Pancreas (tissue), 10 donors: ENCODE data around the gene ZNF385B. TPM values are rescaled to one million over a fixed set of nuclear protein-coding genes. Genes with fewer than 3 reads are reported as not detected.

Source experiments
- ATAC-seq, 4 donors: fragments of 200-7000 bp; cut with Tn5 transposase; one replicate each; pipeline versions ENCODE4 v1.8.0 to v1.9.1; 2020; ENCODE audit warnings: mild to moderate bottlenecking in 4 of 4, moderate library complexity in 4 of 4
- DNase-seq, 6 donors: peaks; one replicate each; pipeline ENCODE4 v3.0.0-alpha.2; 2020
- FAIRE-seq: peaks from 2 replicates; lab custom pipeline; 2012; peaks lifted over from hg19 to GRCh38; lab: Jason Lieb, UNC
- H3K27ac ChIP-seq, 4 donors: fragments of 200-600 bp; sonication (generic); 1 replicate in 3 of 4; 2 replicates in 1 of 4; pipeline versions ENCODE4 v1.5.0 to v1.8.0; 2020
- H3K27me3 ChIP-seq, 4 donors: fragments of 200-600 bp; one replicate each; pipeline ENCODE4 v1.8.0; 2021
- H3K36me3 ChIP-seq, 3 donors: fragments of 200-600 bp; sonication (generic) in 1 of 3; one replicate each; pipeline versions ENCODE4 v1.5.0 to v1.8.0; 2020 to 2021
- H3K4me1 ChIP-seq, 3 donors: fragments of 200-600 bp; one replicate each; pipeline ENCODE4 v1.8.0; 2021
- H3K4me3 ChIP-seq, 4 donors: fragments of 200-600 bp; sonication (generic) in 2 of 4; one replicate each; pipeline versions ENCODE4 v1.5.0 to v1.8.0; 2020 to 2021
- H3K9me3 ChIP-seq, 4 donors: fragments of 200-600 bp; one replicate each; pipeline ENCODE4 v1.8.0; 2021
- CTCF ChIP-seq, 4 donors: fragments of 200-600 bp; sonication (generic) in 3 of 4; IDR thresholded peaks; one replicate each; pipeline versions ENCODE4 v1.5.0 to v1.8.0; 2021; ENCODE audit warnings: antibody characterized with exemption in 4 of 4
- WGBS, 2 donors: extraction: QIAGEN DNeasy Blood & Tissue Kit; methylation state at CpG; one replicate each; pipeline ENCODE4 v1.1.7; 2013; 5-methylcytosine and 5-hydroxymethylcytosine counted together
- intact Hi-C, 3 donors: fragments of 100-400 bp; cut with DNase I; formaldehyde crosslinking; loops; one replicate each; pipeline versions ENCODE4 v1.11.1 to v1.14.2; 2022
- polyA plus RNA-seq, 2 donors: library from polyadenylated mRNA; stranded (reverse); fragments of 200-250 nt; gene quantifications; one replicate each; pipeline ENCODE4 v1.2.3, GENCODE V29; 2013
- total RNA-seq, 6 donors: library from RNA; stranded (reverse); fragmentation: NEBNext Ultra II Directional in 4 of 6; extraction: Animal tissue kit (Norgen Biotek cat#: 25700) in 4 of 6; gene quantifications; one replicate each; pipeline versions ENCODE4 v1.2.1 to v1.2.4, GENCODE V29; 2021 to 2023
- donor health status: healthy with polysubstance abuse.
- donor health status: DM: no; HTN: no; CAD: no; lungs with moderate emphysema.
- donor health status: DM: no; HTN: no; CAD: no.
- donor health status: control.
- donor health status: control.
- donor health status: Bipolar disorder and iron deficiency.
- donor health status: DM: yes; HTN: yes; CAD: no.
- donor health status: DM: no; HTN: no; CAD: no.
- donor health status: DM: no; HTN: no; CAD: no.
- donor health status: DM: yes; HTN: yes; CAD: no.

Gene ZNF385B
- total and polyA plus RNA-seq, 8 donors: 0.19 to 0.61 (median 0.37) TPM; not detected in 1

DNA sequence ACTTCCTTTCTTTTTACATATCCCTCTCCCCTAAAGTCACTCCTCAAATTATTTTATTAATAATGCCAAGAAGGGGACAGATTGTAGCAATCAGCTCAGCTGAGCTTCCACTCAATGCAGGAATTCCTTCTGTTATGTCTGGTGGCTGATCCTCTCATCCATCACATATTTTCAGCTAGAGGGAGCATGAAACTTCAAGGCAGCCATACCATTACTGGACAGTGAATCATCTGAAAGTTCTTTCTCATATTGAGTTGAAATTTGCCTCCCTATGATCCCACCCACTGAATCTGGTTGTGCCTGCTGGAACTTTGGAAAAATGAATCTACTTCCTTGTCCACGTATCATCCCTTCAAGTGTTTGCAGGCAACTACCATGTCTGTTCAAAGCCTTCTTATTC, 11.2 kb downstream of the ZNF385B start:
- no peak for ATAC-seq

GRCh38 chr2:179849719-179850118, 11.7 kb downstream of the ZNF385B start:
- FAIRE-seq (no peak), DNase-seq (no peak), ATAC-seq (no peak)
- TF ChIP-seq CTCF (IDR thresholded peaks at IDR 0.05): no peak
- no peaks in the 10 kb centered on the region for H3K9me3 ChIP-seq
- no peak overlapping the region for H3K4me3 ChIP-seq
- no peaks in the 10 kb centered on the region for H3K27me3 ChIP-seq
- no peaks in the 10 kb centered on the region for H3K4me1 ChIP-seq
- no peak overlapping the region for H3K27ac ChIP-seq
- H3K36me3 ChIP-seq: no peaks in the 10 kb centered on the region
- intact Hi-C loops: no loop called here

More for the DNA sequence above, 11.2 kb downstream of the ZNF385B start:
- Histone ChIP-seq H3K27ac (no peak overlapping the region), H3K4me3 (no peak overlapping the region), H3K9me3 (no peaks in the 10 kb centered on the region), H3K4me1 (no peaks in the 10 kb centered on the region), H3K36me3 (no peaks in the 10 kb centered on the region), H3K27me3 (no peaks in the 10 kb centered on the region)
- 52 to 66% methylated on average over 1 of the region's 1 CpG for WGBS, 2 donors
- no peak for FAIRE-seq
- TF ChIP-seq CTCF (IDR thresholded peaks at IDR 0.05): no peak
- no peak for DNase-seq
- intact Hi-C loops: no loop called here

DNA sequence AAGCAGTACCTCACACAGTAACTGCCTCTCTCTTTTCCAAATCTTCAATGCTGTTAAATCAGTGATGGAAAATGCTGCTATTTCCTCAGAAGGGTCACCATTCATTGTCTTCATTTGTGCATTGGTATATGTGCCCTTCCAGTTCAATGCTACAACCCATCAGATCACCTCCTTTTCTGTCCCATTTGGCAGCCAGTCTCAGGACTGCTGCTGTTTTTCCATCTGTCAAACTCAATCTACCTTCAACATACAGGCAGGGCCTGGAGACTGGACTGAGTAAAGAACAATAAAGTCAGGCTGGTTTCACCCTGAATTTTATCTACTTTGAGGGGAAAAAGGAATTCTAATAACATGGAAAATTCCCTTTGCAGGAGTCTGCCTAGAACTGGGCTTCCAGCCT, 17.9 kb downstream of the ZNF385B start:
- Histone ChIP-seq H3K27ac (no peak overlapping the region), H3K4me3 (no peak overlapping the region), H3K9me3 (no peaks in the 10 kb centered on the region), H3K4me1 (no peaks in the 10 kb centered on the region), H3K27me3 (no peaks in the 10 kb centered on the region), H3K36me3 (no peaks in the 10 kb centered on the region)
- no peak for ATAC-seq
- no peak for TF ChIP-seq CTCF (IDR thresholded peaks at IDR 0.05)
- DNase-seq: no peak
- intact Hi-C loops: no loop called here
- FAIRE-seq: no peak

DNA sequence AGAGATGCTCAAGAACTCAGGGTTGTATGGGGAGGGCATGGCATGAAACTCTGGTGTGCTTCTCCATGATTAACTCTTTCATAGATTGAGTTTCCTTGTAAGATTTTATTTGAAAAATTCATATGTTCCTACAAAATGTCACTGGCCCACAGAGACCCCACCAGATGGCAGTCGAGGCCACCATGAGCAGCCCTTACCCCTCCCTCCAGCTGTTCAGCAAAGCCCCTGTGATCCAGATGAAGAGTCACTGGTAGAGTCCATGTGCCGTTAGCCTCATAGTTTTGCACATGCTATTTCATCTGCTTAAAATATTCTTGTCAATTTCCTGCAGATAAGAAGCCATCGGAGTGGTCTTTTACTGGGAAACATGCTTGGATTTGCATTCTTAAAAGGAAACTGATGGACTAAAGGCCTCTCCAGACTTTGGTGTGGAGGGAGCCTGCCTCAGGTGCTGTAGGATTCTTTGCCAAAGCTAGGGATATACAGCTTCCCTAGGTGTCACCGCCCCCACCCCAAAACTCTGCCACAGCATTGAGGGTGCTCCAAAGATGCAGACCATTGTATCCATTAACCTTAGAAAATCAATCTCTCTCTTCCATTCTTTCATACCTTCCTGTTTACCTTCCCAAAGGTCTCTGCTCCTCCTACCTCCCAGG, 18.8 kb downstream of the ZNF385B start:
- Histone ChIP-seq H3K4me3 (no peak overlapping the region), H3K36me3 (no peaks in the 10 kb centered on the region), H3K27ac (no peak overlapping the region), H3K9me3 (no peaks in the 10 kb centered on the region), H3K27me3 (no peaks in the 10 kb centered on the region), H3K4me1 (peaks cover 0 to 4% (median 0%) of the 10 kb centered on the region in 3 donors)
- intact Hi-C loops: no loop called here
- TF ChIP-seq CTCF (IDR thresholded peaks at IDR 0.05): no peak
- DNase-seq (no peak), ATAC-seq (no peak), FAIRE-seq (no peak)
- WGBS, 2 donors: 65 to 68% methylated on average over 4 of the region's 4 CpGs

- no peaks in the 10 kb centered on the region for H3K27me3 ChIP-seq
- H3K27ac ChIP-seq: no peak overlapping the region
- no peaks in the 10 kb centered on the region for H3K9me3 ChIP-seq
- no peaks in the 10 kb centered on the region for H3K36me3 ChIP-seq
- intact Hi-C loops: no loop called here
- TF ChIP-seq CTCF (IDR thresholded peaks at IDR 0.05): no peak
- DNase-seq (no peak), FAIRE-seq (no peak), ATAC-seq (no peak)
- no peak overlapping the region for H3K4me3 ChIP-seq
- 82 to 92% methylated on average over 1 of the region's 1 CpG for WGBS, 2 donors
- peaks cover 0 to 5% (median 0%) of the 10 kb centered on the region in 3 donors for H3K4me1 ChIP-seq
These were observed 20.6 kb downstream of the ZNF385B start for GRCh38 chr2:179840840-179841239.
